ENCODE data around the gene OXLD1. TPM values are rescaled to one million over a fixed set of nuclear protein-coding genes. Genes with fewer than 3 reads are reported as not detected.

OXLD1 gene
- total RNA-seq, 4 donors from 2014 or later = 3.2 to 56.1 (median 20.3) TPM

DNA sequence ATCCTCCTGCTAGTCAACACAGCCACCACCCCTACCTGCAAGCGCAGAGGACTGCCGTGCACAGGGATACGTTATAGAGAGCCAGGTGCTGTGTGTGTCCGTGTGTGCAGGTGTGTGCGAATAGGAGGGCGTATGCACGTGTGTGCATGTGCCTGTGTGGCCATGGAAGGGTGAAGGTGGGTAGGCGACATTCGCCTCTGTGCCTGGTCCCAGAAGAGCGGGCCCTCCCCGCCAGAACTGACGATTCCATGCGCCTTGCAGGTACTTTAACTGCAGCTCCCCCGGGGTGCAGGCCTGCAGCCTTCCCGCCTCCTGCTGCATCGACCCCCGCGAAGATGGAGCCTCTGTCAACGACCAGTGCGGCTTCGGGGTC lies 18.8 kb downstream of the OXLD1 start:
- no peaks in the 10 kb centered on the region for H3K4me1 ChIP-seq
- no peak for DNase-seq
- no peaks in the 10 kb centered on the region for H3K36me3 ChIP-seq
- H3K4me3 ChIP-seq = no peak overlapping the region
- H3K27me3 ChIP-seq = peaks cover 13 to 23% of the 10 kb centered on the region in 2 donors
- TF ChIP-seq POLR2A (IDR thresholded peaks at IDR 0.05) = no peak
- TF ChIP-seq, protein P1, sequence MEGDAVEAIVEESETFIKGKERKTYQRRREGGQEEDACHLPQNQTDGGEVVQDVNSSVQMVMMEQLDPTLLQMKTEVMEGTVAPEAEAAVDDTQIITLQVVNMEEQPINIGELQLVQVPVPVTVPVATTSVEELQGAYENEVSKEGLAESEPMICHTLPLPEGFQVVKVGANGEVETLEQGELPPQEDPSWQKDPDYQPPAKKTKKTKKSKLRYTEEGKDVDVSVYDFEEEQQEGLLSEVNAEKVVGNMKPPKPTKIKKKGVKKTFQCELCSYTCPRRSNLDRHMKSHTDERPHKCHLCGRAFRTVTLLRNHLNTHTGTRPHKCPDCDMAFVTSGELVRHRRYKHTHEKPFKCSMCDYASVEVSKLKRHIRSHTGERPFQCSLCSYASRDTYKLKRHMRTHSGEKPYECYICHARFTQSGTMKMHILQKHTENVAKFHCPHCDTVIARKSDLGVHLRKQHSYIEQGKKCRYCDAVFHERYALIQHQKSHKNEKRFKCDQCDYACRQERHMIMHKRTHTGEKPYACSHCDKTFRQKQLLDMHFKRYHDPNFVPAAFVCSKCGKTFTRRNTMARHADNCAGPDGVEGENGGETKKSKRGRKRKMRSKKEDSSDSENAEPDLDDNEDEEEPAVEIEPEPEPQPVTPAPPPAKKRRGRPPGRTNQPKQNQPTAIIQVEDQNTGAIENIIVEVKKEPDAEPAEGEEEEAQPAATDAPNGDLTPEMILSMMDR (IDR thresholded peaks at IDR 0.05) = no peak
- H3K27ac ChIP-seq = no peak overlapping the region
- peaks cover 0 to 8% of the 10 kb centered on the region in 2 donors for H3K9me3 ChIP-seq
- intact Hi-C loops (cut with DNase I; ENCODE audit: low total_unique reads) = no loop called here

DNA sequence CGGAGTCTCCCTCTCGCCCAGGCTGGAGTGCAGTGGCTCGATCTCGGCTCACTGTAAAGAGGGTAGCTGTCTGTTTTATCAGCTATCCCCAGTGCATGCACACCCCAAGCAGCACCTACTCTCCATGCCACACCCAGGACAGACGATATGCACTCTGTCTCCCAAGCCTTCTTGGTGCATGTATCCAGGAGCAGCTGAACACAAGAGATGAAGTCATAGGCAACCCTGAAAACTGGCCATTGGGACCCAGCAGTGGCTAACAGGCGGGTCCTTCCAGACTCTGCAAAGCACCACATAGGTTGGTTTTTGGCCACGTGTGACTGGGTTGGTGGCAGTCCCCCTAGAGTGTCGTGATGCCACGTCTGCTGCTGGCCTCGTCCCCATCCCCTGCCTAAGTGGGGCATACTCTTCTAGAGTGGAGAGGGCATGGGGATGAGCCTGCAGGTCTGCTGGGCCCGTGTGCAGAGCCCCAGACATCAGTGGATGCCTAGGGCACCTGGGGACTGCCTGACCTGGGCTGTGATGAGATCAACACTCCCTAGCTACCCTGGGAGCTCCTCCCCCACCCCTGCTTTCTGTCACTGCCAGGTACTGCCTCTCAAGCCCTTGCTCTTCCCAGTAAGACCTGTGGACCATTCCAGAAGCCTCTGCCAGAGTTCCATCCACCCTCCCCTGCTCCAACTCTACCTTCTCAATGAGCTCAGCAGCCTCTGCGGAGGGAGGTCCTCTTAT lies 19.4 kb downstream of the OXLD1 start:
- intact Hi-C loops (cut with DNase I; ENCODE audit: low total_unique reads) = no loop called here
- TF ChIP-seq POLR2A (IDR thresholded peaks at IDR 0.05) = no peak
- TF ChIP-seq, protein P1 (IDR thresholded peaks at IDR 0.05) = no peak
- Histone ChIP-seq H3K27ac (no peak overlapping the region), H3K4me3 (no peak overlapping the region), H3K4me1 (no peaks in the 10 kb centered on the region), H3K27me3 (peaks cover 13 to 23% of the 10 kb centered on the region in 2 donors), H3K36me3 (no peaks in the 10 kb centered on the region), H3K9me3 (peaks cover 0 to 8% of the 10 kb centered on the region in 2 donors)
- DNase-seq = no peak

DNA sequence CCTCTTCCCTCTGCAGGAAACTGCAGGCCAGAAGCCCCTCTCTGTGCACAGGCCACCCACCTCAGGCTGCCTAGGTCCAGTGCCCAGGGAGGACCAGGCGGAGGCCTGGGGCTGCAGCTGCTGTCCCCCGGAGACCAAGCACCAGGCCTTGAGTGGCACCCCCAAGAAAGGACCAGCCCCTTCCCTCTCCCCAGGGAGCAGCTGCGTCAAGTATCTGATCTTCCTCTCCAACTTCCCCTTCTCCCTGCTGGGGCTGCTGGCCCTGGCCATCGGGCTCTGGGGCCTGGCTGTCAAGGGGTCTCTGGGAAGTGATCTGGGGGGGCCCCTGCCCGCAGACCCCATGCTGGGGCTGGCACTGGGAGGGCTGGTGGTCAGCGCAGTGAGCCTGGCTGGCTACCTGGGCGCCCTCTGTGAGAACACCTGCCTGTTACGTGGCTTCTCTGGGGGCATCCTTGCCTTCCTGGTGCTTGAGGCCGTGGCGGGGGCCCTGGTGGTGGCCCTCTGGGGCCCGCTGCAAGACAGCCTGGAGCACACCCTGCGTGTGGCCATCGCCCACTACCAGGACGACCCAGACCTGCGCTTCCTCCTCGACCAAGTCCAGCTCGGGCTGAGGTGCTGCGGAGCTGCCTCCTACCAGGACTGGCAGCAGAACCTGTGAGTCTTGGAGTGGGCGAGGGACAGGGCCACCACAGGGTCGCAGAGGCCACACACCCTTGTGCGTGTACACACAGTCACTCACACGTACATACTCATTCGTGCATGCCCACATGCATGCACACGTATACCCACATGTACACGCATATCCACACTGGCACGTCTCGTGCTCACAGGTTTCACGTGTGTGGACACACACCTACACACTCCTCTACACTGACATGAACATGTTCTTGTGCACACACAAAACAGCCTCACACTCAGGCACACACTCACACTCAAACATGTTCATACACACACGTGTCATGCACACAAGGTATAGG lies 21.1 kb downstream of the OXLD1 start:
- Histone ChIP-seq H3K4me3 (no peak overlapping the region), H3K4me1 (no peaks in the 10 kb centered on the region), H3K27me3 (peaks cover 3 to 18% of the 10 kb centered on the region in 2 donors), H3K9me3 (peaks cover 0 to 8% of the 10 kb centered on the region in 2 donors), H3K36me3 (no peaks in the 10 kb centered on the region), H3K27ac (no peak overlapping the region)
- intact Hi-C loops (cut with DNase I; ENCODE audit: low total_unique reads) = no loop called here
- no peak for DNase-seq
- TF ChIP-seq, protein P1 (IDR thresholded peaks at IDR 0.05) = no peak
- TF ChIP-seq POLR2A (IDR thresholded peaks at IDR 0.05) = no peak

DNA sequence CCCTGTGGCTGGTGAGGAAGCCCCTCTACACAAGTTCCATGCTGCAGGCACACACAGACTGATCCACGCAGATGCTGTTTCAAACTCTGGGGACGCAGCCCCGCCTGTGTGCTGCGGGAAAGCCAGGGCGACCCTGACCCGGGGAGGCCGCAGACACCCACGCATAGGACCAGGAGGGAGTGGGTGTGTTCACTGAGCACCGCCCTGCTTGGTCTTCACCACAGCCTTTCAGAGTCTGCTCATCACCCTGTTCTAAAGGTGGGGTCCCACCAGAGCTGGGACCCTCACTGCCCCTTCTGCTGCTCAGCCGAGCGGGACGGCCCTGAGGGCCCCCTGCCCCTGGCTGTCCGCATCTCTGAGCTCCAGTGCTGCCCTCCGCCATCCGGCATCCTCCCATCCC lies 21.9 kb downstream of the OXLD1 start:
- no peak overlapping the region for H3K4me3 ChIP-seq
- H3K27me3 ChIP-seq = peaks cover 0 to 10% of the 10 kb centered on the region in 2 donors

More for the DNA sequence above, 21.9 kb downstream of the OXLD1 start:
- no peak for DNase-seq
- TF ChIP-seq POLR2A (IDR thresholded peaks at IDR 0.05) = no peak
- TF ChIP-seq, protein P1 (IDR thresholded peaks at IDR 0.05) = no peak
- Histone ChIP-seq H3K4me1 (no peaks in the 10 kb centered on the region), H3K9me3 (peaks cover 0 to 8% of the 10 kb centered on the region in 2 donors), H3K27ac (no peak overlapping the region), H3K36me3 (no peaks in the 10 kb centered on the region)
- intact Hi-C loops (cut with DNase I; ENCODE audit: low total_unique reads) = no loop called here

All from uterus (tissue), 4 donors.